ENCODE results near the gene CTF1.
A peak's percentile ranks its signal among the peaks of the same experiment; 100 is the strongest.
"Not testable (repeated sequence)": the region's sequence is repeated elsewhere in the genome, so short reads cannot be mapped to it uniquely, and the experiment has no call there.

The CTF1 gene

GRCh38 chr16:30896261-30896888 lies at the start of gene CTF1:
Gene CTF1, plus strand, starts transcription at chr16:30896614. Its CDS starts 30 bp downstream, at chr16:30896644.
- peak in 1 of 6 experiments; percentile 38 for DNase-seq

- DNase-seq = no peak
These were observed 49.6 kb upstream of the CTF1 start for GRCh38 chr16:30846649-30847402.

- no peak for DNase-seq
These were observed 46.2 kb upstream of the CTF1 start for GRCh38 chr16:30850246-30850645.

GRCh38 chr16:30853758-30854157 lies 42.7 kb upstream of the CTF1 start:
- no peak for DNase-seq

- no peak for DNase-seq
These were observed 38.3 kb upstream of the CTF1 start for GRCh38 chr16:30858111-30858495.

GRCh38 chr16:30858829-30859423 lies 37.5 kb upstream of the CTF1 start:
- no peak for DNase-seq

- DNase-seq = not testable (repeated sequence)
These were observed 35.7 kb upstream of the CTF1 start for GRCh38 chr16:30860729-30861128.

- not testable (repeated sequence) for DNase-seq
These were observed 33.2 kb upstream of the CTF1 start for GRCh38 chr16:30863178-30863577.

GRCh38 chr16:30866031-30866430 lies 30.4 kb upstream of the CTF1 start:
- DNase-seq = no peak

- DNase-seq = no peak
These were observed 28.7 kb upstream of the CTF1 start for GRCh38 chr16:30867747-30868146.

- DNase-seq = no peak
These were observed 25.5 kb upstream of the CTF1 start for GRCh38 chr16:30870904-30871303.

- no peak for DNase-seq
These were observed 22.1 kb upstream of the CTF1 start for GRCh38 chr16:30874244-30874820.

- peak; percentile 73 to 87 (median 78) for DNase-seq
These were observed 21.3 kb upstream of the CTF1 start for GRCh38 chr16:30874821-30875717.

- peak in 3 of 6 experiments; percentile 16 to 64 (median 58) for DNase-seq
These were observed 20.3 kb upstream of the CTF1 start for GRCh38 chr16:30875871-30876801.

GRCh38 chr16:30876867-30877266 lies 19.5 kb upstream of the CTF1 start:
- DNase-seq = no peak

- DNase-seq = no peak
These were observed 13.7 kb upstream of the CTF1 start for GRCh38 chr16:30882429-30883310.

GRCh38 chr16:30884760-30885159 lies 11.7 kb upstream of the CTF1 start:
- no peak for DNase-seq

GRCh38 chr16:30885196-30885595 lies 11.2 kb upstream of the CTF1 start:
- DNase-seq = no peak

GRCh38 chr16:30886145-30886544 lies 10.3 kb upstream of the CTF1 start:
- DNase-seq = no peak

GRCh38 chr16:30887927-30888326 lies 8.5 kb upstream of the CTF1 start:
- DNase-seq = no peak
